GM19023 (cell line): ENCODE data around the gene NALCN.
A peak's percentile ranks its signal among the peaks of the same experiment; 100 is the strongest.

ENCODE experiments used
- ATAC-seq: cut with Tn5 transposase; IDR thresholded peaks from one replicate; pipeline ENCODE4 v1.9.1; 2021; ENCODE audit warnings: mild to moderate bottlenecking, moderate library complexity; ENCODE audit not compliant: unreplicated experiment

Gene NALCN

GRCh38 chr13:101140087-101140770 is 276.1 kb downstream of the NALCN start:
- no peak for ATAC-seq

- ATAC-seq, result no peak
Measured at GRCh38 chr13:101139081-101139480, 277.2 kb downstream of the NALCN start.

GRCh38 chr13:101127741-101128353 is 288.5 kb downstream of the NALCN start:
- peak; percentile 87 for ATAC-seq

GRCh38 chr13:101123028-101123427 is 293.3 kb downstream of the NALCN start:
- no peak for ATAC-seq

- no peak for ATAC-seq
Measured at GRCh38 chr13:101121608-101122007, 294.7 kb downstream of the NALCN start.

GRCh38 chr13:101120007-101120406 is 296.3 kb downstream of the NALCN start:
- ATAC-seq, result no peak

GRCh38 chr13:101116826-101117225 is 299.5 kb downstream of the NALCN start:
- no peak for ATAC-seq

- no peak for ATAC-seq
Measured at GRCh38 chr13:101116341-101116740, 300.0 kb downstream of the NALCN start.

GRCh38 chr13:101115762-101116171 is 300.5 kb downstream of the NALCN start:
- no peak for ATAC-seq

GRCh38 chr13:101111894-101112293 is 304.4 kb downstream of the NALCN start:
- ATAC-seq, result no peak

- ATAC-seq, result no peak
Measured at GRCh38 chr13:101109005-101109404, 307.3 kb downstream of the NALCN start.

- ATAC-seq, result no peak
Measured at GRCh38 chr13:101098873-101099272, 317.4 kb downstream of the NALCN start.

GRCh38 chr13:101092985-101093384 is 323.3 kb downstream of the NALCN start:
- no peak for ATAC-seq

GRCh38 chr13:101090287-101090686 is 326.0 kb downstream of the NALCN start:
- ATAC-seq, result no peak

- ATAC-seq, result no peak
Measured at GRCh38 chr13:101085551-101085950, 330.8 kb downstream of the NALCN start.

GRCh38 chr13:101082441-101082840 is 333.9 kb downstream of the NALCN start:
- no peak for ATAC-seq

GRCh38 chr13:101080616-101081015 is 335.7 kb downstream of the NALCN start:
- ATAC-seq, result no peak

- no peak for ATAC-seq
Measured at GRCh38 chr13:101065329-101065728, 351.0 kb downstream of the NALCN start.

GRCh38 chr13:101059793-101060192 is 356.5 kb downstream of the NALCN start:
- no peak for ATAC-seq

- no peak for ATAC-seq
Measured at GRCh38 chr13:101058841-101059240, 357.5 kb downstream of the NALCN start.

GRCh38 chr13:101053301-101054093 is 362.8 kb downstream of the NALCN start:
- ATAC-seq, result no peak
